AG04449 (cell line): ENCODE results near the gene DYNLT2.

ENCODE experiments used
- CTCF ChIA-PET: fragments of 350-600 bp; formaldehyde crosslinking; extraction: SDS; loops from one replicate; lab custom pipeline; 2021; ENCODE audit warnings: antibody characterized with exemption; lab: Yijun Ruan, JAX
- POLR2A ChIA-PET: fragments of 400-600, 350-600 bp; formaldehyde crosslinking; extraction: SDS; loops from one replicate; lab custom pipeline; 2020; ENCODE audit warnings: antibody characterized with exemption, inconsistent platforms; lab: Yijun Ruan, JAX
- DNase-seq: peaks from one replicate; pipeline ENCODE4 v3.0.0-alpha.2; 2010; ENCODE audit warnings: low read depth, low spot score
- H3K4me3 ChIP-seq: 2 replicates; pipeline ENCODE4 v1.5.1; 2011; ENCODE audit warnings: low read depth, mild to moderate bottlenecking, control low read depth, low read length
- TF ChIP-seq, protein P1 (sequence below): IDR thresholded peaks from one replicate; pipeline ENCODE4 v1.5.1; 2011; ENCODE audit warnings: mild to moderate bottlenecking, moderate library complexity, low read length, control low read depth, inconsistent platforms; ENCODE audit not compliant: insufficient read depth; ENCODE audit errors: missing control alignments

Gene DYNLT2

DNA sequence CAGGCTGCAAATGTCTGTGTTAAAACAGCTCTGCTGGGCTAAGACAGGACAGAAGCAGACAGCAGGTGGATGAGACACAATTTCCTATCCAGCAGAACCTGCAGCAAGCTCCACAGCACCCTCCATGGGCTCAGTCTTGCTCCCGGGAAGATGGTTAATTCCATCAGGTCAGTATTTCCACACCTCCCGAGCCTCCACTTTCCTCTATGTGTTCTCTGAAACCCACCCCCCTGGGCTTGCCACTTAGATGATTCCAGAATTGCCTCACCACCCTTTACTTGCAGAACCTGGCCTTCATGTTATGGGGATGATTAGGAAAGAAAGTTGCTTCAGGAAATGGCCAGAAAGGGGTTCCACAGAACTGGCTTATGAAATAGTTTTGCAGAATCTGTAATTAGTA is 43.8 kb upstream of the DYNLT2 start:
- CTCF ChIA-PET, result interaction anchor here (0.9 to 3.4 kb wide), 4 partner anchors 719 to 734 kb away, joined by 3 to 28 read pairs (median 7); no protein-coding TSS in a partner anchor
- POLR2A ChIA-PET, result no interaction called here
- no peak for DNase-seq
- TF ChIP-seq, protein P1, sequence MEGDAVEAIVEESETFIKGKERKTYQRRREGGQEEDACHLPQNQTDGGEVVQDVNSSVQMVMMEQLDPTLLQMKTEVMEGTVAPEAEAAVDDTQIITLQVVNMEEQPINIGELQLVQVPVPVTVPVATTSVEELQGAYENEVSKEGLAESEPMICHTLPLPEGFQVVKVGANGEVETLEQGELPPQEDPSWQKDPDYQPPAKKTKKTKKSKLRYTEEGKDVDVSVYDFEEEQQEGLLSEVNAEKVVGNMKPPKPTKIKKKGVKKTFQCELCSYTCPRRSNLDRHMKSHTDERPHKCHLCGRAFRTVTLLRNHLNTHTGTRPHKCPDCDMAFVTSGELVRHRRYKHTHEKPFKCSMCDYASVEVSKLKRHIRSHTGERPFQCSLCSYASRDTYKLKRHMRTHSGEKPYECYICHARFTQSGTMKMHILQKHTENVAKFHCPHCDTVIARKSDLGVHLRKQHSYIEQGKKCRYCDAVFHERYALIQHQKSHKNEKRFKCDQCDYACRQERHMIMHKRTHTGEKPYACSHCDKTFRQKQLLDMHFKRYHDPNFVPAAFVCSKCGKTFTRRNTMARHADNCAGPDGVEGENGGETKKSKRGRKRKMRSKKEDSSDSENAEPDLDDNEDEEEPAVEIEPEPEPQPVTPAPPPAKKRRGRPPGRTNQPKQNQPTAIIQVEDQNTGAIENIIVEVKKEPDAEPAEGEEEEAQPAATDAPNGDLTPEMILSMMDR, result no peak
- H3K4me3 ChIP-seq, result no peak overlapping the region

DNA sequence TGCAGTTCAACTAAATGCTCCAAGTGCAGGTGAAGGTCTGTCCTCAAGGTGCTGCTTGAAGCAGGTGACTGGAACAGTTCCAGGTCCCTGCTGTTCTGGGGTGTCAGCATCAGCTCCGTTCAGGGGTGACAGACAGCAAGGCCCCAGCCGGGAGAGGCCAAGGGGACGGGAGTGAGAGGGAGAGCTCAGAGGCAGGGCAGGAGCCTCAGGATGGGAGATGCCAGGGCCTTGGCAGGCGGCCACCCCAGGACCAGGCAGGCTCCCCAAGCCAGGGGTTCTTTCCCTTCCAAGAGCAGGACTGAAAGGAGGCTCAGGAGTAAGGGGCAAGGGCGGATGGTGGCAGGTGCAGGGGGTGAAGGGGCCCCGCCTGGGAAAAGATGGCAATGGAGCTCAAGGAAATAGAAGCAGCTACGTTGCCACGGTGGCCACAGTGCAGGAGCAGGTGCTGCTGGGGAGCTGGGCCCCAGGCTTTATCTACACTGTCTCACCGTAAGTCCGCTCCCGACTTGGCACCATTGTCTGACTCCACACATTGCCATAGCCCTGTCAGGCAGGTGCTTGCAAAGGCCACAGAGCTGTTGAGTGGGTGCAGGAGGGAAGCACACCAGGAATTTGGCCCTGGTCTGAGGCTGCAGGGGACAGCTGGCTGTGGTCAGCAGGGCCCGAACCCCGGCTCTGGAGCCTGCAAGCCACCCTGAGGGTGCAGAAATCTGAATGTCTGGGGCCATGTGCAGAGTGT is 43.1 kb upstream of the DYNLT2 start:
- TF ChIP-seq, protein P1, result no peak
- ChIA-PET CTCF (interaction anchor here (1.2 to 3.4 kb wide), 4 partner anchors 10 to 734 kb away, joined by 4 to 28 read pairs (median 8); no protein-coding TSS in a partner anchor), POLR2A (no interaction called here)
- H3K4me3 ChIP-seq, result no peak overlapping the region
- DNase-seq, result no peak

DNA sequence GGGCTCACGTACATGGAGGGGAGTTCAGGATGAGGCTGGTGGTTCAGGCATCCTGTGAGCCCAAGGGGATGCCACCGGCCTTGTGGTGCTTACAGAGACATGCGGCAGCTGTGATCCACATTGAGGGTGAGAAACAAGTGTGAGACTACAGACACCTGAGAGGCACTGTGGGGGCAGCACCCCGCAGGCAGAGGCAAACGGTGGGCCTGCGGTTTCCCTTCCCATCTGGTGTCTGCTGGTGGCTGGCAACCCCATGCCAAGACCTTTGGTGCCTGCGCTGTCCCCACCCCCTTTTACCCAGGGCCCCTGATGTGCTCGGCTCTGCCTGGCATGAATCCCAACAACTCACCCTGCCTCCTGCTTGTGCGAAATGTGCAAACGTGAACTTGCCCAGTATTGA is 42.0 kb upstream of the DYNLT2 start:
- ChIA-PET CTCF (interaction anchor here (0.6 to 3.4 kb wide), 4 partner anchors 11 to 786 kb away, joined by 3 to 28 read pairs (median 8); no protein-coding TSS in a partner anchor), POLR2A (interaction anchor here (0.7 kb wide), 1 partner anchor 10 kb away, joined by 4 read pairs; no protein-coding TSS in a partner anchor)
- TF ChIP-seq, protein P1, result no peak
- DNase-seq, result no peak
- no peak overlapping the region for H3K4me3 ChIP-seq

GRCh38 chr6:169792306-169793015 is 41.1 kb upstream of the DYNLT2 start:
- TF ChIP-seq, protein P1, result no peak
- CTCF ChIA-PET, result interaction anchor here (1.4 to 3.4 kb wide), 3 partner anchors 12 to 736 kb away, joined by 5 to 28 read pairs (median 5); no protein-coding TSS in a partner anchor
- DNase-seq, result no peak
- no peak overlapping the region for H3K4me3 ChIP-seq
- POLR2A ChIA-PET, result no interaction called here

GRCh38 chr6:169791721-169792131 is 40.4 kb upstream of the DYNLT2 start:
- ChIA-PET CTCF (interaction anchor here (1.0 to 4.6 kb wide), 6 partner anchors 725 to 753 kb away, joined by 4 to 156 read pairs (median 16); no protein-coding TSS in a partner anchor), POLR2A (no interaction called here)
- TF ChIP-seq, protein P1, result no peak
- no peak overlapping the region for H3K4me3 ChIP-seq
- no peak for DNase-seq
